ENCODE measurements around the gene FAM53B.
"Not testable (repeated sequence)": the region's sequence is repeated elsewhere in the genome, so short reads cannot be mapped to it uniquely, and the experiment has no call there.

FAM53B gene

GRCh38 chr10:124594240-124594639 lies 149.9 kb downstream of the FAM53B start:
- no peak for DNase-seq

DNA sequence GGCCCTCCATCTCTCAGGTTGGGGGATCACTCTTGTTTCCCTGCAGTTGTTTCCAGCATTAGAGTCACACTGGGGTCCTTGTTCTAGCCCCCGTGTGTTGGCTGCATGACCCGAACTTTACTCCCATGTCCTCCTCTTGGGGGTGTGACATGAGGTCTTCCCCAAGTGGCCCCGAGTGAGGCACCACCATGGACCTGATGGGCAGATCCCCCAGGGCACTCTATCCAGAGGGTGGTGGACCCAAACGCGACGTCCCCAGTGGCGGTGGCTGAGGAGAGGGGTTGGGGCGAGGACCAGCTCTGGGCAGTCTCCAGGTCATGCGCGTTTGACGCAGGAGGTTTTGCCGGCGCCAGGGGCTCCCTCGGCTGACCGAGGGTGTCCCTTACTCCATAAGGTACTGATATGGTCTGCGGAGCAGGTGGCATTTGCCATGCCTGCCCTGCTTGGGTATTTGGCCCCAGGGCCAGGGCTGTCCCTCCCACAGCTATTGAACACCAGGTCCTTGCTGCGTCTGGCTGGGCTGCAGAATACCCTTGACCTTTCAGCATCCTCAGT lies 150.7 kb downstream of the FAM53B start:
- no peak for DNase-seq

- DNase-seq = peak; percentile 56
Observed at GRCh38 chr10:124592736-124593430, 151.3 kb downstream of the FAM53B start.

- peak; percentile 15 for DNase-seq
Observed at GRCh38 chr10:124592101-124592500, 152.1 kb downstream of the FAM53B start.

DNA sequence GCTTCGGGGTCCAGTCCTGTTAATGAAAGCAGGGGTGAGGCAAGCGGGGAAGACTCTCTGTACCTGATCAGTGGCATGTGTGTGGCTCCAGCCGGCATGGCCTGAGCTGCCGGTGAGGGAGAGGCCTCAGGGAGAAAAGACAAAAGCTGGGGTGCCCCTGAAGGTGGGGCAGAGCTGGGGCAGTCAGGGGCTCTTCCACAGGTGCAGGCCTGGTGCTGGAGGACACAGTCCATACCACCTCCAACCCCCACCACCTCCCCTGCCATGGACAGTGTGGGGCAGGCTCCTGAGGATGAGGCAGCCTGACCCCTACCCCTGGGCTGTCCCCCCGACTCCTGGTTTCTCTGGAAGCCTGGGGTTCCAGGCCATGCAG lies 153.1 kb downstream of the FAM53B start:
- DNase-seq = no peak

GRCh38 chr10:124590216-124591122 lies 153.7 kb downstream of the FAM53B start:
- DNase-seq = peak; percentile 26

DNA sequence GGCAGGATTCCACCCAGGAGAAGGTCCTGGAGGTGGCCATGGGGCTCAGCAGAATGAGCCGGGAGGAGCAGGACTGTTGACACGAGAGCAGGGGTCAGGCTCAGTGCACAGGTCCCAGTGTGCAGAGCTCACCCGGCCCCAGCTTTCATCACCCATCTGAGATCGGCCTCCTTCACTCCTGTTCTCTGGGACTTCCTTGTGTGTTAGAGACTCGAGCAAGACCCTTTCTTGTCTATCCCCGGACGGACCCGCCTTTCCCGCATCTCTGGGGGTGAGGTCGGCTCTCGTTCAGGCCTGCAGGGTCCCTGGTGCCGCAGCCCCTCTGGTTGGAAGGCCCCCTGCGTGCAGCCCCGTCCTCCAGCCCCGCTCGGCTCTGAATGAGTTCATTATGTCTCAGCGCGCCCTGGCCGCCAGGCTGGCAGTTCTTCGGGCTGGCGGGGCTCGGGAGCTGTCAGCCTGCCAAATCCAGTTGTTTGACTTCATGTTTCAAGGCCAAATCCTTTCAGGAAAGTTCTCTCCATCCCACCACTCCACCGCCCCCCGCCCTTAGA lies 154.6 kb downstream of the FAM53B start:
- peak; percentile 84 for DNase-seq

- DNase-seq = peak; percentile 78
Observed at GRCh38 chr10:124588736-124589490, 155.3 kb downstream of the FAM53B start.

GRCh38 chr10:124588341-124588735 lies 155.8 kb downstream of the FAM53B start:
- not testable (repeated sequence) for DNase-seq

DNA sequence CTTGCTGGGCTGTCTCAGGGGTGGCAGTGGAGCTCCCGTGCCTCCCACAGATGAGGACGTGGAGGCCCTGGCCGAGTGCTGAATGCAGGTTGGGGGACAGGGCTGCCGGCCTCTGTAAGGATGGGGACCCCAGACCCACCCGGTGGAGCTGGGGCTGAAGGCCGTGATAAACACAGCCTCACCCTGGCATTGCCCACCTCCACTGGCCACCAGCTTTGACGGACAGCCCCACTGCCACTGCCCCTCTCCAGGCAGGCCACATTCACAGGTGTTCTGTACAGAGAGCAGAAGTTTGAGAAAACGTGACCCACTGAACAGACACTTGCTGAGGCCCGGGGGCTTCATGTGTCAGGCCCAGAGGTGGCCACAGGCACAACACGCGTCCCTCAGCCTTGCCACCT lies 156.4 kb downstream of the FAM53B start:
- DNase-seq = peak; percentile 15

DNA sequence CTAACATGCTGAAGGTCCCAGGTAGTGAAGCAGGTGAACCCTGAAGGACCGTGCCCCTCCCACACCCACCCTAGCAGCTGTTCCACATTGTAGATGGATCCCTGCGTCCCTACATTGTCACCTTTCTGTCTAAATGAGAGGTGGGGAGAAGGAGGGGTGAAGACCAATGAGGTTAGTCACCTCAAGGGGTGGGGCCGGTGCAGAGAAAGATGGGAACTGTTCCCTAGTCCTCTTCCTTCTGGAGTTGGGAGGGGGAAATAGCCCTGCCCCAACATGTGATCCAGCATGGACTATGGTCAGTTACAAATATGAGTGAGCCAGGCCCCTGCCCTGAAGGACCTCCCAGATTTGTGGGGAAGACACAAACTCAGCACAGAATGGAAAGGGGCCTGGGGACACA lies 158.0 kb downstream of the FAM53B start:
- DNase-seq = no peak

- peak; percentile 71 for DNase-seq
Observed at GRCh38 chr10:124579011-124579399, 165.2 kb downstream of the FAM53B start.

GRCh38 chr10:124578231-124579010 lies 165.8 kb downstream of the FAM53B start:
- DNase-seq = no peak

- DNase-seq = peak; percentile 8
Observed at GRCh38 chr10:124577651-124578050, 166.5 kb downstream of the FAM53B start.

DNA sequence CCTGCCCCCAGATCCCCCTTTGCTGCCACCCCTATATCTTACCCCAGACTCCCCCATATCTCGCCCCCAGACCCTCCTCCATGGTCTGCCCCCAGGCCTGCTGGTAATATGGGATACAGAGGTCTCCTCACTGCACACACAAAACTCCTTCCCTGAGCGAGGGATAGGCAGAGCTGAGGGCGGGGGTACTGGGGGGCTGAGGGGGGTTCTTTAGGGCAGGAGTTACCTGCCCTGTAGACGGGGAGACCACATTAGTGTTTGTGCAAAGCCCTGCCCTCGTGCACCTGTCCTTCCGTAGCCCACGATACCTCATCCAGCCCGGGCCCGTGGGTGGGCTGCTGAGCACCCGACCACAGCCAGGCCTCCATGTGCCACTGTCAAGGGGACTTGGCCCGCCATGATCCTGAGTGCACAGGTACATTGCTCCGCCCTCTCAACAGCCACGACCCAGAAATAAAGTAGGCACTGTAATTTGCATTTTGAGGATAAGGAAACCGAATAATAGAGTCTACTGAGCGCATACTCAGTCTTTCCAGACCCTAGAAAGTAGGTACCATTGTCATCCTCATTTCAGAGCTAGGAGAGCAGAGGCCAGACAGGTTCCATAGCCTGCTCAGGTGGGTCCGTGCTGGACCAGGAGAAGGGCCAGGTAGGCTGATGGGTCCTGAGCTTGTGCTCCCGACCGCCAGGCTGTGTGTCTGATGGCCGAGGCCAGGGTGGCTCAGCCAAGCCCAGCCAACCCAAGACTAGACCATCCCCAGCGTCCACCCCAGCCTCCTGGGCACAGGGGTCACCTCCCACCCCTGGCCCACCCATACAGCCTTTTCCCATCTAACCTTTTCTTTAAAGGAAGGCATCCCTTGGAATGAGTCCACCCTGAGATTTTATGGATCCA lies 167.4 kb downstream of the FAM53B start:
- no peak for DNase-seq

GRCh38 chr10:124575107-124576035 lies 168.8 kb downstream of the FAM53B start:
- DNase-seq = no peak

DNA sequence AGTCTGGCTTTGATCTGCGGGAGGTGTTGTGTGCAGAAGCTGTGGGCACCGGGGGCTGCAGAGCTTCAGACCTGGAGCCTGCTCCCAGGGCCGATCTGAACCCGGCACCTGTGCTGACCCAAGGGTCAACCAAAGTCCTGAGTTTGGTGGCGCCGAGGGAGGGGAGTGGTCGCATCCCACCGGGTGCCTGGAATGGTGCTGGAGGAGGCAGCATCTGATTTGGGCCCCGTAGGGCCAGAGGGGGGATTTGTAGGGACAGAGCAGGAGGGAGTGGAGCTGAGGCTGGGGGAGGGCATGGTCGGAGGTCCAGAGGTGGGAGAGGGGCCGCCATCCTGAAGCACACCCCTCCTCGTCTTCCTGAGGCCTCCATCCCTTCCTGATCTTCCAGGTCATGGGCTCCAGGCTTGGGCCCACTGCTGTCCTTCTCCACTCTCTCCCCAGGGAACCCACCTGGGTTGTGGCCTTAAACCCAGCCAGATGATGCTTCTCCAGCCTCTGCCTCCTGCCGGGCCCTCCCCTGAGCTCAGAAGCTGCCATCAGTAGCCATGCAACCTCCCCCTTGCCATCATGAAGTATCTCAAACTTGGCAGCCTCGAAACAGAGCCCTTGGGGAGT lies 169.6 kb downstream of the FAM53B start:
- DNase-seq = no peak

GRCh38 chr10:124573726-124574455 lies 170.3 kb downstream of the FAM53B start:
- DNase-seq = no peak

GRCh38 chr10:124572751-124573150 lies 171.4 kb downstream of the FAM53B start:
- no peak for DNase-seq

All from left hindlimb (tissue), 1 donor.